GM18505 (cell line): ENCODE results near the gene DLX1.
"Not testable (repeated sequence)": the region's sequence is repeated elsewhere in the genome, so short reads cannot be mapped to it uniquely, and the experiment has no call there.

Source experiments
- ATAC-seq: cut with Tn5 transposase; IDR thresholded peaks from one replicate; pipeline ENCODE4 v1.9.1; 2021; ENCODE audit not compliant: unreplicated experiment
- POLR2A ChIP-seq: IDR thresholded peaks from 4 replicates; pipeline ENCODE4 v1.6.1; 2011; ENCODE audit warnings: borderline replicate concordance; ENCODE audit not compliant: insufficient read depth, insufficient read length; ENCODE audit errors: extremely low read depth

The DLX1 gene

DNA sequence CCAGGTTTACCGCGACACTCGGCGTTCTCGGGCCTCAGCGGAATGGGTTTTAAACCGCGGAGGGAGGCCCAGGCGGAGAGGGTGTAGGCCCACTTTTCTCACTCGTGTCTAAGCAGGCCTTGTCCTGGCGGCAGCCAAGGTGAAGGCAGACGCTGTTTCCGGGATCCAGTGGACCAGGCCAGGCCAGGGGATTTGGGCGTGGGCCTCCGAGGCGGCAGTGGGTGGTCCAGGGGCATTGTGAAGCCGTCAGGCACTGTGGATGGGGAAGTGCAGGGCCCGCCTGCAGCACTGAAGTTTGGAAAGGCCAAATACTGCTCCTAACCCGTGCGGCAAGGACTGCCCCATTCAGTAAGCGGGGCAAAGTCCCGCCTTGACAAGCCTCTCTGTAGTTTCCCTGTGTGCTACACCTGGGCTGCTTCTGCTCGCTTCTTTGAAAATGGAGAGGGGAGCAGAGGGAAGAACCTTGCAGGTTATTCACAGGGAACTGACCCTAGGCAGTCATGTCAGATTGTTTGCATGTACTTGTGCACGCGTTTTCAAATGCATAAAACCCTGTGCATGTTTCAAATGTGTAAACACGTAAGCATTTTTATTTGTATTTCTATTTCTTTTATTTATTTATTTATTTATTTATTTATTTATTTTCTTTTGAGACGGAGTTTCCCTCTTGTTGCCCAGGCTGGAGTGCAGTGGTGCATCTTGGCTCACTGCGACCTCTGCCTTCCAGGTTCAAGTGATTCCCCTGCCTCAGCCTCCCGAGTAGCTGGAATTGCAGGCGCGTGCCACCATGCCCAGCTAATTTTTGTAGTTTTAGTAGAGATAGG is 24.9 kb downstream of the DLX1 start:
- no peak for ATAC-seq
- no peak for TF ChIP-seq POLR2A

DNA sequence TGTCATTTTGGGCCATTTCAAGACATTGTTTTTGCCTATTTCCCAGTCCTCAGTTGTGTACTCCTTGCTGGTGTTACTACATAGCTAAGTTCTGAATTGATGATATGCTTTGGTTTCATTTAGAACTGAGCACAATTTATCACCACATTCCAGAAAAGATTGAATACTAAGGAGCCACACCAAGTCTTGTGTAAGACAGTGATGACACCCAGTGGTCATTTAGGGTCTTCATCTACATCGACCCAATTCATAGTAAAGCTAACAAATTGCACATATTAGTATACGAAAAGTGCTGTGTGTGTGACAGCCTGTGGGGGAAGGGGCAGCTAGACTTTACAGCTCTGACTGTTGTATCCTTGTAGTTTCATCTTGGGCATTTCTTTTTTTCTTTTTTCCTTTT is 28.3 kb downstream of the DLX1 start:
- no peak for TF ChIP-seq POLR2A
- ATAC-seq, result no peak

DNA sequence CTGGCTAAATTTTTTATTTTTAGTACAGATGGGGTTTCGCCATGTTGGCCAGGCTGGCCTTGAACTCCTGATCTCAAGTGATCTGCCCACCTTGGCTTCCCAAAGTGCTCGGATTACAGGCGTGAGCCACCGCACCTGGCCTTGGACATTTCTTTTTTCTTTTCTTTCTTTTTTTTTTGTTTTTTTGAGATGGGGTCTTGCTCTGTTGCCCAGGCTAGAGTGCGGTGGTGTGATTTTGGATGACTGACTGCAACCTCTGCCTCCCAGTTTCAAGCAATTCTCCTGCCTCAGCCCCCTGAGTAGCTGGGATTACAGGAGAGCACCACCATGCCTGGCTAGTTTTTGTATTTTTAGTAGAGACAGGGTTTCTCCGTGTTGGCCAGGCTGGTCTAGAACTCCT is 28.9 kb downstream of the DLX1 start:
- ATAC-seq, result not testable (repeated sequence)

DNA sequence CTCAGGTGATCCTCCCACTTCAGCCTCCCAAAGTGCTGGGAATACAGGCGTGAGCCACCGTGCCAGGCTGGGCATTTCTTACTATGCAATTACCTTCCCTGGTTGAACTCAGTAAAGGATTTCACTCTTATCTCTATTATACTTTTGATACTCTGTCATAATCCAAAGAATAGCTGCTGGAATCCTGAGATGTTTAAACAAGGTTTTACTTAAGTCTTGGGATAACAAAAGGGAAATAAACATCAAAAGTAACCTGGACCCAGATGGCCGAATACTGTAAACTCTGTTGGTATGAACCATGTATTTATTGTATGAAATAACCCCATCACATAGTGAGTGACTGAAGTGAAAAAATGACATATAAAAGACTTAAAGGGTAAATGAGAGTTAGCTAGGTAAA is 29.3 kb downstream of the DLX1 start:
- no peak for TF ChIP-seq POLR2A
- ATAC-seq, result no peak

DNA sequence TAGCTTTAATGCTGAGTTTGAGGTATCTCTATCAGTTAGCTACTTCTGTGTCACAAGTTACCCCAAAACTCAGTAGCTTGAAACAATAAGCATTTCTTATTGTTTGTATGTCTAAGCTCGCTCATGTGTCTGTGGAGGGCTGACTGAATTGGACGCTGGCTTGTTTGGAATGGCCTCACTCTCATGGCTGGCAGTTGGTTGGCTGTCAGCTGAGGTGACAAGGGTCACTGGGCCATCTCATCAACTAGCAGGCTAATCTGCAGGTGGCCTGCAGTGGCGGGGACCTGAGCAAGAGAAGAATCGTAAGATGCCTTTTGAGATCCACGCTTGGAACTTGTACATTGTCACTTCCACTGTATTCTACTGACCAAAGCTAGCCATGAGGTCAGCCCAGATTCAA is 30.8 kb downstream of the DLX1 start:
- no peak for TF ChIP-seq POLR2A
- ATAC-seq, result no peak

DNA sequence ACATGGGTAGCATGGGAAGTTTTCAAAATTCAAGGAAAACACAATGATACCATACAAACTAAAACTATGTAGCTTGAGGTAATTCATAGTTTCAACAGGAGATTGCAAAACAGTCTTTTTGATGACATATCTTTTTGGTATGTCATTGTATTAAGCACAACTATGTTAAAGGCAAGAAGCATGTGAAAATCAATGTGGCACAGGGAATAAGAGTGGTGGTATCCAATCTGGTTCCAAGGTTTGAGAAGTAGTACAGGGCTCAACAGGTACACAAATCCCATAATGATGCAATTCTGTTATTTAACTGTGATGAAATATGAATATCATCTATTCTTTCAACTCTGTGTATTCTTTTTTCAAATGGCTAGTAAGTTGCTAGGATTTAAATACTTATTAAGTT is 33.8 kb downstream of the DLX1 start:
- TF ChIP-seq POLR2A, result no peak
- ATAC-seq, result no peak

DNA sequence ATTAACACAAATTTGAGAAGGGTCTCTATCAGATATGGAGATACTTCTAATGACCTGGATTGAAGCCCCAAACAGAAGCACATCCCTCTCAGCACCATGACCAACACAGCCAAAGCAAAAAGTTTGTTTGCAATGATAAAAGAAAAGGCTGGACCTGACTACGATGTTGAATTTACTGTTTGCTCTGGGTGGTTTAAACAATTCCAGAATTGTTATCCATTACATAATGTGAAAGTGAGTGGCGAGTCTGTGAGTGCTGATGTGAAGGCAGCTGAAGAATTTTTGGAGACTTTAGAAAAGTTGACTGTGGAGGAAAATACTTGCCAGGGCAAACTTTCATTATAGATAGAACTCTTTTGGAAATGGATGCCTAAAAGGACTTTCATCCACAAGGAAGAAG is 34.8 kb downstream of the DLX1 start:
- TF ChIP-seq POLR2A, result no peak
- ATAC-seq, result no peak

DNA sequence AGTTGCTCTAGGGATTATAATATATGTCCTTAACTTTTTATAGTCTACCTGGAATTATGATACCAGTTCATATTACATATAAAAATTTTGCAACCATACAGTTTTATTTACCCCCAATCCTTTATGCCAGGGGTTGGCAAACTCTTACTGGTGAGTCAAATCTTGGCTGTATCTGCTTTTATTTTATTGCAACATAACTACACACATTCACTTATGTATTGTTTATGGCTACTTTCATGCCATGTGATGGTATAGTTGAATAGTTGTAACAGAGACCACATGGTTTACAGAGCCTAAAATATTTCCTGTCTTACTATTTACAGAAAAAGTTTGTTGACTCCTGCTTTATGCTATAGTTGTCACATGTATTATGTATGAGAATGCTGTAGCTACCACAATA is 43.2 kb downstream of the DLX1 start:
- TF ChIP-seq POLR2A, result no peak
- no peak for ATAC-seq

DNA sequence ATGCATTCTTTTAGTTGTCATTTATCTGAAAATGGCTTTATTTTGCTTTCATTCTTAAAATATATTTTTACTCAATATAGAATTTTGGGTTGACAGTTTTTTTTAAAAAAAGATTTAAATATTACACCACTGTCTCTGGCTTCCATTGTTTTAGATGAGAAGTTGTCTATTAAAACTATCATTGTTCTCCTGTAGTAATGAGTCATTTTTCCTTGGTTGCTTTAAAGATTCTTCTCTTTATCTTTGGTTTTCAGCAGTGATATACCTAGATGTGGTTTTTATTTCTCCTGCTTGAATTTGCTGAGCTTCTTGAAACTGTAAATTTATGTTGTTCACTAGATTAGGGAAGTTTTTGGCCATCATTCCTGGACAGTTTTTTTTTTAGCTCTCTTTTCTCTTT is 44.1 kb downstream of the DLX1 start:
- ATAC-seq, result no peak
- TF ChIP-seq POLR2A, result no peak

DNA sequence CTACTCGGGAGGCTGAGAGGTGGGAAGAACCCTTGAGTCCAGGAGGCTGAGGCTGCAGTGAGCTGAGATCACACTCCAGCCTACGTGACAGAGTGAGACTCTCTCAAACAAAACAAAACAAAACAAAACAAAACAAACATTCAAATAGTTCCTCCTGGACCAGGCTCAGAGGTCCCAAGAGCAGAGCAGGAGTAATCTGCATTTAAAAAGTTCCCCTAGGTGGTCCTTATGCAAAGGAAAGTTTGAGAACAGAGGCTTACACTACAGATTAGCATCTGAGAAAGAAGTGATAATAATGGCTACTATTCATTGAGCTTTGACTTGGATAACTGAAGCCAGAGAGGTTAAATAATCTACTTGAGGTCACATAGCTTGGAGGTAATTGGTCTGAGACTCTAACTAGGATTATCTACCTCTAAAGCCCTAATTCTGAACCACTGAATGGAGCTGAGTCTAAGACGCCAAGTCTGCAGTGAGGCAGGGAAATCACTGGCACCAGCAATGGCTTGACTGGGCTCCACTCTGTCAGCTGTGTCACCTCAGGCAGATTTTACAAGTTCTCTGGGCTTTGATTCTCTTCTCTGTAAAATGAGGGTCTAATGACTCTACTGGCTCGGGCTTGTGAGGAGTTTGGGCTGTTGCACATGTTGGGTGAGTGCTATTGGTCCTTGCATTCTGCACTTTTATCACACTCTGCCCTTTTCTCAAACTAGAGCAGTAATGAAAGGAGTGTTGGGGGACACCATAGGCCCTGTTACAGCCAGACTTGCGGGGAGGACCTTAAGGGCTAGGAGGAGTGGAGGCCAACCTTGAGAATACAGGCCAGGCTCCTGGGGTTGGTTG is 46.6 kb downstream of the DLX1 start:
- no peak for TF ChIP-seq POLR2A
- no peak for ATAC-seq

DNA sequence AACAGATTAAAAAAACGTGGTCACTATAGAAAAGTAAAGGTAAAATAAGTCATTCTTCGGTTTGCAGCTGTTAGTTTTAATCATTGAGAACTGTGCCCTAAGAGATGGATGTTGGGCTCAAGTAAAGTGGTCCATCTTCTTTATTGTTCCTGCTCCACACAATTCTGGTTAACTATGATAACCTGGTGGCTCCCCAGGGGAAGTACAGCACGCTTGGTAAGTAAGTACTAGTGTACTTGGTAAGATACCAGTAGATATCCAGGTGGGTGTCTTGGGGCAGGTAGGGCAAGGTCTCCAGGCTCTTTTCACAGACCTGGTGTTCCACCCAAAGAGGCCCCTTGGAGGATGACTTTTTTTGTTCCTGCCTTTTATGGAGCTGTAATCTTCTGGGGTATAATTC is 49.0 kb downstream of the DLX1 start:
- ATAC-seq, result no peak
- no peak for TF ChIP-seq POLR2A

DNA sequence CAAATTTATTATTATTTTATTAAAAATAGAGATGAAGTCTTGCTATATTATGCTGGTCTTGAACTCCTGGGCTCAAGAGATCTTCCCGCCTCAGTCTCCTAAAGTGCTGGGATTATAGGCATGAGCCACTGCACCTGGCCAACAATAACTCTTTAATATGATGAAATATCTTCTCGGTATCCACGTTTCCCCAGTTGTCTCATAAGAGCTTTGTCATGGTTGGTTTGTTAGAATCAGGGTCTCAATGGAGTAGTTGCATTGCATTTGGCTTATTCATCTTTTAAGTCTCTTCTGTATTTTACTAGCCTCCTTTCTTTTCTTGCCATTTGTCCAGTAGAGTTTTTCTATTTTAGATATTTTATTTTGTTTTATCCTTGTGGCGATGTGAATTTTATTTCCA is 50.1 kb downstream of the DLX1 start:
- no peak for ATAC-seq
- no peak for TF ChIP-seq POLR2A

DNA sequence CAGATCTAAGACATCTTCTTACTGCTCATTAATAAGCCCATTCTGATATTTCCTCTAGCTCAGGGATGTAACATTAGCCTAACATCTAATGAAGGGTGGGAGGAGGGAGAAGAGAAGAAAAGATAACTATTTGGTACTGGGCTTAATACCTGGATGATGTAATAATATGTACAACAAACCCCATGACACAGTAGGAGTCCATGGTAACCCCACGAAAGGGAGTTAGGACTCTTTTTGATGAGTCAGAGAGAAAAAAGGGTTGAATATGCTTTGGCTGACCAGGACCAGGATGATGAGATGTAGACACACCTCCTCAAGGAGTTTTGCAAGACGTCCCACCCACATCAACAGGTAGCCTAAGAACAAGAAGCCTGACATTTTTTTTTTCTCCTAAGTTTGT is 51.8 kb downstream of the DLX1 start:
- no peak for TF ChIP-seq POLR2A
- ATAC-seq, result no peak

DNA sequence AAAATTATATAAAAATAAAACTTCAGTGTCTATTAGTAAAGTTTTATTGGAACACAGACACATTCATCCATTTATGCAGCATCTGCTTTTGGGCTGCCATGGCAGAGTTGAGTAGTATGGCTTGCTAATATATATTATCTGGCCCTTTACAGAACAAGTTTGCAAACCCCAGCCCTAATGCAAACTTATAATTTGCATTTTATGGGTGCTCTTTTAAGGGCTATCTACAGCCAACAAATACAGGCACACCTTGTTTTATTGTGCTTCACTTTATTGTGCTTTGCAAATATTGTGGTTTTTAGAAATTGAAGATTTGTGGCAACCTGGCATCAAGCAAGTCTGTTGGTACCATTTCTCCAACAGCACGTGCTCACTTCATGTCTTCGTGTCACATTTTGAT is 52.6 kb downstream of the DLX1 start:
- no peak for ATAC-seq
- TF ChIP-seq POLR2A, result no peak

DNA sequence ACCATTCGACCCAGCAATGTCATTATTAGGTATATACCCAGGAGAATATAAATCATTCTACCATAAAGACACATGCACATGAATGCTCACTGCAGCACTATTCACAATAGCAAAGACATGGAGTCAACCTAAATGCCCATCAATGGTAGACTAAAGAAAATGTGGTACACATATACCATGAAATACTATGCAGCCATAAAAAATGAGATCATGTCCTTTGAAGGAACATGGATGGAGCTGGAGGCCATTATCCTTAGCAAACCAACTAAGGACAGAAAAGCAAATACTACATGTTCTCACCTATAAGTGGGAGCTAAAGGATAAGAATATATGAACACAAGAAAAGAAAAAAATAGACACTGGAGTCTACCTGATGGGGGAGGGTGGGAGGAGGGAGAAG is 53.4 kb downstream of the DLX1 start:
- not testable (repeated sequence) for ATAC-seq
